Stimulated activated naive CD8-positive, alpha-beta T cell treated with anti-CD3 and anti-CD28 coated beads, Interleukin-15, Interleukin-2, amounts not matched to agents 100 ng/mL and 50 ng/mL, for 24 hours (primary cell): Measurements from ENCODE around the gene ZNF213.

Source experiments
- H3K27ac Mint-ChIP-seq: one replicate; pipeline ENCODE4 v1.8.0; 2021; ENCODE audit warnings: mild to moderate bottlenecking, mixed read lengths
- H3K27me3 Mint-ChIP-seq: one replicate; pipeline ENCODE4 v1.8.0; 2021; ENCODE audit warnings: mixed read lengths
- H3K36me3 Mint-ChIP-seq: one replicate; pipeline ENCODE4 v1.8.0; 2021; ENCODE audit warnings: low read depth, mixed read lengths
- H3K4me1 Mint-ChIP-seq: one replicate; pipeline ENCODE4 v1.8.0; 2021; ENCODE audit warnings: low read depth, mixed read lengths
- H3K4me3 Mint-ChIP-seq: one replicate; pipeline ENCODE4 v1.8.0; 2021; ENCODE audit warnings: mild to moderate bottlenecking, mixed read lengths
- H3K9me3 Mint-ChIP-seq: one replicate; pipeline ENCODE4 v1.8.0; 2021; ENCODE audit warnings: mixed read lengths

ZNF213 gene

GRCh38 chr16:3118204-3118790 lies 16.5 kb upstream of the ZNF213 start:
- Mint-ChIP-seq H3K9me3 (no peaks in the 10 kb centered on the region), H3K27ac (no peak overlapping the region), H3K4me1 (peaks cover 3% of the 10 kb centered on the region), H3K36me3 (no peaks in the 10 kb centered on the region), H3K4me3 (no peak overlapping the region), H3K27me3 (no peaks in the 10 kb centered on the region)

DNA sequence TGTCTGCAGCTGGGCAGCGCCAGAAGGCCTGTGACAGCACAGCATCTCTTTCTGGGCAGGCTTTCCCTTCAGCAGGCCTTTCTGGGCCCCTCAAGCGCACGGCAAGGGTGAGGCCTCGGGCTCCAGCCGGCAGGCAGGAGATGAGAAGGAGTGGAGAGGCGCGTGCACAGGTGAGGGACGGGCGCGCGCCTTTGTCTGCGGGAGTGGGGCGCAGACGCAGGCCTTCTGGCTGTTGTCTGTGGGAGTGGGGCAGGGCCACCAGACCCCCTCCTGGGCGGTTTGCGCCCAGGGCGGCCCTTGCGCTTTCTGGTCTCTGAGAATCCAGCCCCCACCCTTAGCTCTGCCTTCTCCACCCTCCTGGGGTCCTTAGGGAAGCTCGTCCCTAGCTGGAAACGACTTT lies 16.0 kb upstream of the ZNF213 start:
- H3K36me3 Mint-ChIP-seq = no peaks in the 10 kb centered on the region
- no peak overlapping the region for H3K27ac Mint-ChIP-seq
- no peaks in the 10 kb centered on the region for H3K27me3 Mint-ChIP-seq
- no peaks in the 10 kb centered on the region for H3K9me3 Mint-ChIP-seq
- H3K4me3 Mint-ChIP-seq = no peak overlapping the region
- H3K4me1 Mint-ChIP-seq = peaks cover 9% of the 10 kb centered on the region

DNA sequence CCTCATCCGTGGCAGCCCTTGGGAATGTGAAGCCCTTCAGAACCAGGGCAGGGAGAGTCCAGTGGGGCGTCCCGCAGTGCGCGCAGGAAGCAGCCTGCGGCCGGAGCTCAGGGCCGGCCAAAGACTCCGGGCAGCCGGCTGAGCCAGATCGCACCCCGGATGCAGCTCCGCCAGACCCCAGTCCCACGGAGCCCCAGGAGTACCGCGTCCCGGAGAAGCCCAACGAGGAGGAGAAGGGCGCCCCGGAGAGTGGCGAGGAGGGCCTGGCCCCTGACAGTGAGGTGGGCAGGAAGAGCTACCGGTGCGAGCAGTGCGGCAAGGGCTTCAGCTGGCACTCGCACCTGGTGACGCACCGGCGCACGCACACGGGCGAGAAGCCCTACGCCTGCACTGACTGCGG lies 15.5 kb upstream of the ZNF213 start:
- no peaks in the 10 kb centered on the region for H3K36me3 Mint-ChIP-seq
- no peak overlapping the region for H3K27ac Mint-ChIP-seq
- no peaks in the 10 kb centered on the region for H3K27me3 Mint-ChIP-seq
- no peaks in the 10 kb centered on the region for H3K9me3 Mint-ChIP-seq
- H3K4me1 Mint-ChIP-seq = peaks cover 9% of the 10 kb centered on the region
- no peak overlapping the region for H3K4me3 Mint-ChIP-seq

DNA sequence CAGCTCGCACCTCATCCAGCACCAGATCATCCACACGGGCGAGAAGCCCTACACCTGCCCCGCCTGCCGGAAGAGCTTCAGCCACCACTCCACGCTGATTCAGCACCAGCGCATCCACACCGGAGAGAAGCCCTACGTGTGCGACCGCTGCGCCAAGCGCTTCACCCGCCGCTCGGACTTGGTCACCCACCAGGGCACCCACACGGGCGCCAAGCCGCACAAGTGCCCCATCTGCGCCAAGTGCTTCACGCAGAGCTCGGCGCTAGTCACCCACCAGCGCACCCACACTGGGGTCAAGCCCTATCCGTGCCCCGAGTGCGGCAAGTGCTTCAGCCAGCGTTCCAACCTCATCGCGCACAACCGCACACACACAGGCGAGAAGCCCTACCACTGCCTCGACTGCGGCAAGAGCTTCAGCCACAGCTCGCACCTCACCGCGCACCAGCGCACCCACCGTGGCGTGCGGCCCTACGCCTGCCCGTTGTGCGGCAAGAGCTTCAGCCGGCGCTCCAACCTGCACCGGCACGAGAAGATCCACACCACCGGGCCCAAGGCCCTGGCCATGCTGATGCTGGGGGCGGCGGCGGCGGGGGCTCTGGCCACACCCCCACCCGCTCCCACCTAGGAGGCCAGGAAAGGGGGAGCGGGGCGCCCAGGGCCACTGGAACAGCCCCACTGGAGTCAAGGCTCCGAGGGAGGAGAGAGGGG lies 15.0 kb upstream of the ZNF213 start:
- peaks cover 14% of the 10 kb centered on the region for H3K4me1 Mint-ChIP-seq
- H3K4me3 Mint-ChIP-seq = no peak overlapping the region
- H3K36me3 Mint-ChIP-seq = no peaks in the 10 kb centered on the region
- H3K27ac Mint-ChIP-seq = no peak overlapping the region
- no peaks in the 10 kb centered on the region for H3K27me3 Mint-ChIP-seq
- H3K9me3 Mint-ChIP-seq = no peaks in the 10 kb centered on the region

GRCh38 chr16:3120435-3120834 lies 14.4 kb upstream of the ZNF213 start:
- H3K27ac Mint-ChIP-seq = no peak overlapping the region
- peaks cover 18% of the 10 kb centered on the region for H3K4me1 Mint-ChIP-seq
- no peak overlapping the region for H3K4me3 Mint-ChIP-seq
- H3K27me3 Mint-ChIP-seq = no peaks in the 10 kb centered on the region
- no peaks in the 10 kb centered on the region for H3K9me3 Mint-ChIP-seq
- H3K36me3 Mint-ChIP-seq = no peaks in the 10 kb centered on the region

DNA sequence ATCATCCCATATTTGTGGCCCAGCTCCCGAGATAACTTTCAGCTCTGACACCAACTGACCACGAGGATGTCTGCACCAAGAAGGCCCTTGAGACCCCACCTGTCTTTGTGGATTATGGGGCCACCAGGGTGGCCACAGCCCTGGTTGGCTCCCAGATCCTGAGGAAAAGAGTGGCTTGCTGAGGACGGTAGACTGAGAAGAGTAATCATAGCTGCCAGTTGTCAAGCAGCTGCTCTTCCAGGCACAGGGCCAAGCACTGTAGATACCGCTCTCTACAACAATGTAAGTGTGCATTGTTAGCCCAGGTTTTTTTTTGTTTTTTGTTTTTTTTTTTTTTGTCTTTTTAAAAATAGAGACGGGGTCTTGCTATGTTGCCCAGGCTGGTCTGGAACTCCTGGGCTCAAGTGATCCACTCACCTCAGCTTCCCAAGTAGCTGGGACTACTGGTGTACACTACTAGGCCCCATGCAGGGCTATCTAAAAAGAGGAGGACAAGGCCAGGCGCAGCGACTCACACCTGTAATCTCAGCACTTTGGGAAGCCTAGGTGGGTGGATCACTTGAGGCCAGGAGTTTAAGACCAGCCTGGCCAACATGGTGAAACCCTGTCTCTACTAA lies 12.9 kb upstream of the ZNF213 start:
- no peaks in the 10 kb centered on the region for H3K27me3 Mint-ChIP-seq
- peaks cover 19% of the 10 kb centered on the region for H3K4me1 Mint-ChIP-seq
- no peak overlapping the region for H3K4me3 Mint-ChIP-seq
- H3K27ac Mint-ChIP-seq = no peak overlapping the region
- H3K36me3 Mint-ChIP-seq = no peaks in the 10 kb centered on the region
- no peaks in the 10 kb centered on the region for H3K9me3 Mint-ChIP-seq

DNA sequence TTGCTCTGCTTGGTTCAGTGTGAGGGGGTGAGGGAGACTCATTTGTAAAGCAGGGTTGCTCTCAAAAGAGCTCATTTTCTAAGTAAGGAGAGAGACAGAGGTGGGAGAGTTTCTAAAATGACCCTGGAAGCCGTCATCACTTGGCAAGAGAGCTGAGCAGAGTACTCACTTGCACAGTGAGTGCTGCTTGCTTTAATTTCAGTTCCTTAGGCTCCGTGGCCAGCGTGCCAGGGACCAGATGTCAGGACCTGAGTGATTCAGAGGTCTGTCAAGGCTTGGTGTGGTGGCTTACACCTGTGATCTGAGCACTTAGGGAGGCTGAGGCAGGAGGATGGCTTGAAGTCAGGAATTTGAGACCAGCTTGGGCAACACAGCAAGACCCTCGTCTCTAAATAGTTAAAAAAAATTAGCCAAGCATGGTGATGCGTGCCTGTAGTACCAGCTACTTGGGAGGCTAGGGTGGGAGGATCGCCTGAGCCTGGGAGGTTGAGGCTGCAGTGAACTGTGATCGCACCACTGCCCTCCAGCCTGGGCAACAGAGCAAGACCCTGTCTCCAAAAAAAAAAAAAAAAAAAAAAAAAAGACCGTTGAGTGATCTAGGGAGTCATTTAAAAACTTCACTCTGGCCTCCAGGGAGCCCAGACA lies 11.8 kb upstream of the ZNF213 start:
- H3K27ac Mint-ChIP-seq = no peak overlapping the region
- peaks cover 24% of the 10 kb centered on the region for H3K4me1 Mint-ChIP-seq
- peaks cover 8% of the 10 kb centered on the region for H3K36me3 Mint-ChIP-seq
- no peaks in the 10 kb centered on the region for H3K27me3 Mint-ChIP-seq
- peak overlapping the region; percentile 96 for H3K4me3 Mint-ChIP-seq
- H3K9me3 Mint-ChIP-seq = no peaks in the 10 kb centered on the region

DNA sequence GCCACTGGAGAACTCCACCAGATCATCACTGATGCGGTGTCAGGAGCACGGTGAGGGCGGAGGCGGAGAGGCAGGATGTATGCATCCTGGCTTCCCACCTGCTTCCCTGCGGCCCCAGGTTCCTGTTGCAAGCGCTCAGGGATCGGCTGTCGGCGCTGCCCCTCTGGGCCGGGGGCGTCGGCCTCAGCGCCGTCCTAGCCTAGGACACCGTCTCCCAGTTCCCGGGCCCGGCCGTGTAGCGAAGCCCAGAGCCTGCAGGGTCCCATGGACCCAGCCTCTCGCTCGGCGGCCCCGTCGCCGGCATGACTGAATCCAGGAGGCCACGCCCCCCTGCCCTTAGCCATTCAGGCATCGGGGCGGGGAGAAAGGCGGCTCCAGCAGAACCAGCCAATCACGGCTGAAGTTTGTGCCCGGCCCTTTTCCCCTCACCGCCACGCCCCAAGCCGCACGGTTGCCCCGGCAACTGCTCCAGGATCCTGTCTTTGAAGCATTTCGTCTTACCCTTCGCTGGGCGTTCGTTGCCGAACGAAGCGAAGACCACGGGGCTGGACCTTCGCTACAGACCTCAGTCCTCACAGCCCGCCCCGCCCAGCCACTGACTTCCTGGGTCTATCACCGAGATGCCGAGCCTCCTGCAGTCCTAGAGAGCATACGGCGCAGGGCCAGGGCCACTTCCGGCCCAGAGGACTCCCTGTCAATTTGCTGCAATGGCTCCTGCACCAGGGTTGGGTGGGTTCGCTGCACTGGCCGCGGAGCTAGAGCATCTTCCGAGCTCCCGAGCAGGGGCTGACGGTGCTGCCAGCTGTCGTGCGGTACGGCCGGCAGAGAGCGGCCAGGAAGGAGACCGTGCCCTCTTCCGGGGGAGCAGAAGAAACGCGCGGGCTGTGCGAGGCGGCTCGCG lies 10.6 kb upstream of the ZNF213 start:
- peaks cover 29% of the 10 kb centered on the region for H3K4me1 Mint-ChIP-seq

GRCh38 chr16:3127745-3128144 lies 7.1 kb upstream of the ZNF213 start:
- H3K36me3 Mint-ChIP-seq = peaks cover 15% of the 10 kb centered on the region
- no peaks in the 10 kb centered on the region for H3K27me3 Mint-ChIP-seq
- H3K4me3 Mint-ChIP-seq = no peak overlapping the region
- H3K9me3 Mint-ChIP-seq = no peaks in the 10 kb centered on the region
- H3K27ac Mint-ChIP-seq = no peak overlapping the region
- H3K4me1 Mint-ChIP-seq = peaks cover 40% of the 10 kb centered on the region

More for the DNA sequence above, 10.6 kb upstream of the ZNF213 start:
- Mint-ChIP-seq H3K4me3 (peak overlapping the region; percentile 96), H3K9me3 (no peaks in the 10 kb centered on the region), H3K27me3 (no peaks in the 10 kb centered on the region), H3K27ac (peak overlapping the region; percentile 92), H3K36me3 (peaks cover 8% of the 10 kb centered on the region)

GRCh38 chr16:3129137-3130131 lies 5.4 kb upstream of the ZNF213 start:
- peak overlapping the region; percentile 86 for H3K4me3 Mint-ChIP-seq
- H3K27me3 Mint-ChIP-seq = no peaks in the 10 kb centered on the region
- H3K36me3 Mint-ChIP-seq = peaks cover 19% of the 10 kb centered on the region
- peaks cover 35% of the 10 kb centered on the region for H3K4me1 Mint-ChIP-seq
- H3K27ac Mint-ChIP-seq = peak overlapping the region; percentile 86
- H3K9me3 Mint-ChIP-seq = no peaks in the 10 kb centered on the region

DNA sequence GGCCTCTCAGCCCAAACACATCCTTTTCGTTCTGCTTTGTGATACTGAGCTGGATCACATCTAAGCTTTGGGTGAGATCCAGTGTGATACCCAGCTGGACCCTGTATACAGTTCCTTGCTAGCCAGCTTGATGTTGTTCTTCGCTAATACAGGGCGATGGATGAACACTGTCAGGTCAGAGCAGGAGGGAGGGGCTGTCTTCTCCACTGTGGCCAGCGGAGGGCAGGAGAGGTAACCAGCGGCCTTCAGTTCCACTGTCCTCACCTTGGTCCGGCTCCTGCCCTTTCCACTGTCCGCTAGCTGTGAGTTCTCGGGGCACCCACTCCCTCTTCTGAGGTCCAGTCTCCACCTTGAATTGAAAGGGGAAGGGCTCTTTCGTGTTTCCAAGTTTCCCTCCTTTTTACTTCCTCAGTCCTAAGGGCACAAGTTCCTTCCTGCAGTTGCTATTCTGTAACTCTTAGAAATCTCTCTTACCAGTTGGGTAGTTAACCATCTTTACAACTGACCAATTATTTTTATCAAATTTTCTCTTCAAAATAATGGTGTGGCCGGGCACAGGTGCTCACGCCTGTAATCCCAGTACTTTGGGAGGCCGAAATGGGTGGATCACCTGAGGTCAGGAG lies 3.0 kb upstream of the ZNF213 start:
- H3K27ac Mint-ChIP-seq = no peak overlapping the region
- H3K36me3 Mint-ChIP-seq = peaks cover 19% of the 10 kb centered on the region
- no peaks in the 10 kb centered on the region for H3K9me3 Mint-ChIP-seq
- no peak overlapping the region for H3K4me3 Mint-ChIP-seq
- peaks cover 39% of the 10 kb centered on the region for H3K4me1 Mint-ChIP-seq
- H3K27me3 Mint-ChIP-seq = no peaks in the 10 kb centered on the region

- Mint-ChIP-seq H3K36me3 (peaks cover 11% of the 10 kb centered on the region), H3K4me1 (peaks cover 35% of the 10 kb centered on the region), H3K27ac (peak overlapping the region; percentile 94), H3K27me3 (no peaks in the 10 kb centered on the region), H3K4me3 (peak overlapping the region; percentile 99), H3K9me3 (no peaks in the 10 kb centered on the region)
Measured at GRCh38 chr16:3133844-3134243, 985 bp upstream of the ZNF213 start.

- Mint-ChIP-seq H3K4me3 (peak overlapping the region; percentile 99), H3K36me3 (peaks cover 11% of the 10 kb centered on the region), H3K27ac (peak overlapping the region; percentile 94), H3K27me3 (no peaks in the 10 kb centered on the region), H3K9me3 (no peaks in the 10 kb centered on the region), H3K4me1 (peaks cover 24% of the 10 kb centered on the region)
Measured at GRCh38 chr16:3135126-3135715, 392 bp downstream of the ZNF213 start.
